PFSK-1 (cell line): ENCODE data around the gene XBP1.

ENCODE experiments used
- SIN3A ChIP-seq: IDR thresholded peaks from 2 replicates; pipeline ENCODE4 v1.6.1; 2012; ENCODE audit warnings: mild to moderate bottlenecking, low read length, moderate library complexity, borderline replicate concordance; ENCODE audit not compliant: insufficient read depth
- TAF1 ChIP-seq: IDR thresholded peaks from 2 replicates; pipeline ENCODE4 v1.6.1; 2012; ENCODE audit warnings: low read length, control low read depth, borderline replicate concordance; ENCODE audit not compliant: insufficient read depth

- TF ChIP-seq SIN3A (no peak), TAF1 (no peak)
Measured at GRCh38 chr22:28815111-28815510, 14.7 kb upstream of the XBP1 start.
